H1 (cell line): ENCODE measurements around the gene KIF2B. TPM values are rescaled to one million over a fixed set of nuclear protein-coding genes. Genes with fewer than 3 reads are reported as not detected.

Experiments used
- CTCF ChIA-PET: fragments of 300-600 bp; sonication (Branson Sonifier 250); formaldehyde crosslinking; loops from one replicate; lab custom pipeline; 2021; ENCODE audit not compliant: partially characterized antibody; lab: Charles Lee
- POLR2A ChIA-PET: fragments of 300-600 bp; sonication (Branson Sonifier 250); formaldehyde crosslinking; loops from one replicate; lab custom pipeline; 2021; ENCODE audit warnings: inconsistent platforms; ENCODE audit not compliant: partially characterized antibody; lab: Charles Lee
- DNase-seq, 2 experiments: peaks; one replicate each; pipeline versions ENCODE4 v3.0.0 to v3.0.0-alpha.2; 2010 to 2022; ENCODE audit warnings: low spot score in 2 of 2, low read depth in 1 of 2, mixed read lengths in 1 of 2
- FAIRE-seq: peaks from 2 replicates; lab custom pipeline; 2011; peaks lifted over from hg19 to GRCh38; lab: Jason Lieb, UNC
- H2AFZ ChIP-seq: 2 replicates; pipeline ENCODE4 v1.8.1; 2012; ENCODE audit warnings: low read length, inconsistent platforms
- H2AK5ac ChIP-seq: 2 replicates; pipeline ENCODE4 v1.6.1; 2013; ENCODE audit warnings: low read depth, low read length
- H2BK120ac ChIP-seq: replicated peaks from 2 replicates; pipeline ENCODE3; 2013; ENCODE audit warnings: low read depth, low read length, inconsistent platforms
- H2BK12ac ChIP-seq: 2 replicates; pipeline ENCODE4 v1.6.1; 2013; ENCODE audit warnings: low read depth, low read length
- H2BK15ac ChIP-seq: 2 replicates; pipeline ENCODE4 v1.6.1; 2013; ENCODE audit warnings: low read length
- H2BK20ac ChIP-seq: 2 replicates; pipeline ENCODE4 v1.6.1; 2013; ENCODE audit warnings: low read length
- H2BK5ac ChIP-seq: 2 replicates; pipeline ENCODE4 v1.6.1; 2013; ENCODE audit warnings: low read depth, low read length
- H3K14ac ChIP-seq: 2 replicates; pipeline ENCODE4 v1.6.1; 2013; ENCODE audit warnings: inconsistent platforms; ENCODE audit not compliant: insufficient read length
- H3K18ac ChIP-seq: 2 replicates; pipeline ENCODE4 v1.6.1; 2013; ENCODE audit warnings: low read length; ENCODE audit errors: extremely low read depth
- H3K23ac ChIP-seq: 2 replicates; pipeline ENCODE4 v1.6.1; 2013; ENCODE audit warnings: inconsistent platforms; ENCODE audit not compliant: insufficient read length
- H3K23me2 ChIP-seq: 2 replicates; pipeline ENCODE4 v1.6.1; 2013; ENCODE audit warnings: low read depth, low read length
- H3K27ac ChIP-seq: 2 replicates; pipeline ENCODE4 v1.6.1; 2011; ENCODE audit warnings: low read depth, low read length, inconsistent platforms
- H3K27me3 ChIP-seq, 4 experiments: replicated peaks in 1 of 4; 1 replicate in 1 of 4; 2 replicates in 3 of 4; pipeline versions ENCODE4 v1.6.1 to v1.8.1; 2011 to 2013; ENCODE audit warnings: low read length in 3 of 4, mild to moderate bottlenecking in 3 of 4, inconsistent platforms in 2 of 4, mixed read lengths in 2 of 4, moderate library complexity in 1 of 4; ENCODE audit not compliant: control insufficient read depth in 3 of 4, insufficient read depth in 3 of 4; ENCODE audit errors: extremely low read depth in 1 of 4
- H3K36me3 ChIP-seq, 4 experiments: 2 replicates each; pipeline versions ENCODE4 v1.6.1 to v1.8.1; 2011 to 2013; ENCODE audit warnings: mild to moderate bottlenecking in 4 of 4, low read length in 3 of 4, moderate library complexity in 2 of 4, control low read depth in 1 of 4, inconsistent platforms in 1 of 4; ENCODE audit not compliant: insufficient read depth in 4 of 4, control insufficient read depth in 2 of 4
- H3K4ac ChIP-seq: replicated peaks from 2 replicates; pipeline ENCODE3; 2013; ENCODE audit warnings: low read length, low read depth, mixed read lengths, inconsistent platforms; ENCODE audit not compliant: insufficient read length
- H3K4me1 ChIP-seq, 4 experiments: replicated peaks in 1 of 4; 1 replicate in 1 of 4; 2 replicates in 3 of 4; pipeline versions ENCODE4 v1.6.1 to v1.8.1; 2011 to 2013; ENCODE audit warnings: low read length in 3 of 4, inconsistent platforms in 2 of 4, mixed read lengths in 1 of 4; ENCODE audit not compliant: insufficient read depth in 4 of 4, control insufficient read depth in 3 of 4
- H3K4me2 ChIP-seq, 2 experiments: 2 replicates each; pipeline versions ENCODE4 v1.6.1 to v1.8.1; 2011 to 2013; ENCODE audit warnings: low read depth in 2 of 2, low read length in 2 of 2, control low read depth in 1 of 2, inconsistent platforms in 1 of 2, mild to moderate bottlenecking in 1 of 2; ENCODE audit not compliant: insufficient read depth in 1 of 2
- H3K4me3 ChIP-seq, 4 experiments: fragments of 200-600, 300-600 bp in 1 of 4; sonication (generic), shearing (Covaris generic), sonication (Bioruptor Twin) in 1 of 4; 2 replicates each; pipeline versions ENCODE4 v1.5.1 to v1.8.1; 2011 to 2016; ENCODE audit warnings: low read length in 4 of 4, low read depth in 3 of 4, control low read depth in 2 of 4, inconsistent platforms in 2 of 4, mild to moderate bottlenecking in 2 of 4, mixed read lengths in 1 of 4, moderate library complexity in 1 of 4; ENCODE audit not compliant: insufficient read depth in 2 of 4; ENCODE audit errors: extremely low read depth in 1 of 4
- H3K56ac ChIP-seq: replicated peaks from 2 replicates; pipeline ENCODE3; 2013; ENCODE audit warnings: low read depth, mild to moderate bottlenecking, mixed read lengths, low read length, inconsistent platforms; ENCODE audit not compliant: insufficient read length
- H3K79me1 ChIP-seq: 2 replicates; pipeline ENCODE4 v1.6.1; 2013; ENCODE audit warnings: low read depth, low read length, control low read depth
- H3K79me2 ChIP-seq, 2 experiments: 2 replicates each; pipeline versions ENCODE4 v1.6.1 to v1.8.1; 2012 to 2013; ENCODE audit warnings: low read length in 2 of 2, mild to moderate bottlenecking in 2 of 2, inconsistent platforms in 1 of 2; ENCODE audit not compliant: insufficient read depth in 2 of 2, control insufficient read depth in 1 of 2
- H3K9ac ChIP-seq, 4 experiments: replicated peaks in 1 of 4; 1 replicate in 1 of 4; 2 replicates in 3 of 4; pipeline versions ENCODE4 v1.6.1 to v1.8.1; 2011 to 2013; ENCODE audit warnings: low read depth in 3 of 4, low read length in 3 of 4, control low read depth in 2 of 4, mild to moderate bottlenecking in 2 of 4, moderate library complexity in 2 of 4, inconsistent platforms in 1 of 4; ENCODE audit errors: extremely low read depth in 1 of 4
- H3K9me3 ChIP-seq, 2 experiments: 2 replicates each; pipeline versions ENCODE4 v1.6.1 to v1.8.1; 2012 to 2013; ENCODE audit warnings: mild to moderate bottlenecking in 2 of 2, moderate library complexity in 2 of 2, control low read depth in 1 of 2, inconsistent platforms in 1 of 2, low read depth in 1 of 2, low read length in 1 of 2, mixed read lengths in 1 of 2; ENCODE audit not compliant: insufficient read depth in 2 of 2
- H4K20me1 ChIP-seq, 2 experiments: replicated peaks in 1 of 2; 2 replicates each; pipeline versions ENCODE3 to v1.8.1; 2011 to 2013; ENCODE audit warnings: inconsistent platforms in 2 of 2, low read length in 2 of 2, mild to moderate bottlenecking in 1 of 2; ENCODE audit not compliant: insufficient read depth in 2 of 2, control insufficient read depth in 1 of 2
- H4K5ac ChIP-seq: 2 replicates; pipeline ENCODE4 v1.6.1; 2013; ENCODE audit warnings: low read length, low read depth, mixed read lengths, inconsistent platforms; ENCODE audit not compliant: insufficient read length
- H4K8ac ChIP-seq: 2 replicates; pipeline ENCODE4 v1.8.0; 2013; ENCODE audit warnings: mild to moderate bottlenecking, moderate library complexity, low read length, inconsistent platforms; ENCODE audit not compliant: insufficient read depth; ENCODE audit errors: extremely low read depth
- H4K91ac ChIP-seq: replicated peaks from 2 replicates; pipeline ENCODE3; 2013; ENCODE audit warnings: low read length, mixed read lengths, inconsistent platforms; ENCODE audit not compliant: insufficient read length
- CTBP2 ChIP-seq: IDR thresholded peaks from 2 replicates; pipeline ENCODE4 v1.7.0; 2011; ENCODE audit warnings: borderline replicate concordance, mild to moderate bottlenecking, moderate library complexity, mixed read lengths, low read length; ENCODE audit not compliant: insufficient read depth, insufficient read length
- CTCF ChIP-seq, 3 experiments: IDR thresholded peaks; 1 replicate in 2 of 3; 2 replicates in 1 of 3; pipeline versions ENCODE4 v1.5.1 to v1.6.1; 2011; ENCODE audit warnings: low read length in 3 of 3, mild to moderate bottlenecking in 3 of 3, inconsistent platforms in 2 of 3, low read depth in 1 of 3, moderate library complexity in 1 of 3; ENCODE audit not compliant: insufficient read depth in 1 of 3; ENCODE audit errors: control extremely low read depth in 1 of 3
- EP300 ChIP-seq, 2 experiments: IDR thresholded peaks; 1 replicate in 1 of 2; 2 replicates in 1 of 2; pipeline ENCODE4 v1.6.1; 2011 to 2012; ENCODE audit warnings: low read depth in 2 of 2, low read length in 2 of 2, mild to moderate bottlenecking in 2 of 2, borderline replicate concordance in 1 of 2, inconsistent platforms in 1 of 2, moderate library complexity in 1 of 2
- PHF8 ChIP-seq: fragments of 200-600 bp; sonication (generic); conservative IDR thresholded peaks from 2 replicates; pipeline ENCODE4 v1.7.1; 2012; ENCODE audit warnings: low read depth, mild to moderate bottlenecking, inconsistent platforms, low read length, moderate library complexity
- SIN3A ChIP-seq, 2 experiments: IDR thresholded peaks in 1 of 2; conservative IDR thresholded peaks in 1 of 2; 2 replicates each; pipeline ENCODE4 v1.6.1; 2011 to 2012; ENCODE audit warnings: low read length in 2 of 2, improper control_type of control experiment in 1 of 2, low read depth in 1 of 2, mild to moderate bottlenecking in 1 of 2
- TCF12 ChIP-seq: IDR thresholded peaks from 2 replicates; pipeline ENCODE4 v1.6.1; 2011; ENCODE audit warnings: low read depth, mild to moderate bottlenecking, low read length
- WGBS, 2 experiments: shearing (Covaris generic) in 1 of 2; methylation state at CpG; one replicate each; pipeline versions ENCODE4 v1.1.6 to v1.1.7; 2013 to 2015; ENCODE audit warnings: low lambda C conversion rate in 2 of 2, mixed read lengths in 2 of 2, inconsistent platforms in 1 of 2, low coverage in 1 of 2, missing lambda C conversion rate in 1 of 2; ENCODE audit not compliant: insufficient replicate concordance in 2 of 2, insufficient coverage in 1 of 2, insufficient read length in 1 of 2; ENCODE audit errors: extremely low coverage in 1 of 2, missing lambda C conversion rate in 1 of 2; 5-methylcytosine and 5-hydroxymethylcytosine counted together
- polyA plus RNA-seq, 7 experiments: library from polyadenylated mRNA; depleted of rRNA in 3 of 7; stranded (reverse) in 5 of 7; unstranded in 2 of 7; fragments of >200 nt in 5 of 7; fragments of 200-250 nt in 2 of 7; gene quantifications; 1 replicate in 5 of 7; 2 replicates in 1 of 7; 4 replicates in 1 of 7; pipeline versions ENCODE4 v1.2.1 to v1.2.3, GENCODE V29; 2011 to 2013; ENCODE audit warnings: missing spikeins in 2 of 7, mixed read lengths in 2 of 7
- total RNA-seq: library from RNA; stranded (reverse); fragmentation: NEBNext Ultra II Directional; extraction: Animal tissue kit (Norgen Biotek cat#: 25700); gene quantifications from 2 replicates; pipeline ENCODE4 v1.2.1, GENCODE V29; 2021

The KIF2B gene
- total and polyA plus RNA-seq, 2 of the 8 experiments (the other 6 are each of a cell fraction or from before 2014, with no cell fraction given) = not detected

GRCh38 chr17:53797501-53797900 lies 25.2 kb upstream of the KIF2B start:
- Histone ChIP-seq H4K91ac (no peak overlapping the region), H2AFZ (no peak overlapping the region), H3K23me2 (no peaks in the 10 kb centered on the region), H2BK120ac (no peak overlapping the region), H3K79me2 (no peaks in the 10 kb centered on the region), H2BK5ac (no peak overlapping the region), H3K4me3 (no peak overlapping the region), H2BK12ac (no peak overlapping the region), H3K79me1 (no peaks in the 10 kb centered on the region), H3K18ac (no peak overlapping the region), H2BK20ac (no peak overlapping the region), H4K5ac (no peak overlapping the region), H3K36me3 (no peaks in the 10 kb centered on the region), H3K9me3 (no peaks in the 10 kb centered on the region), H4K8ac (no peak overlapping the region), H3K14ac (no peak overlapping the region), H3K23ac (no peak overlapping the region), H2AK5ac (no peak overlapping the region), H3K27me3 (no peaks in the 10 kb centered on the region), H3K4me1 (no peaks in the 10 kb centered on the region), H3K4ac (no peak overlapping the region), H3K4me2 (no peak overlapping the region), H2BK15ac (no peak overlapping the region), H3K56ac (no peak overlapping the region), H3K9ac (no peak overlapping the region), H3K27ac (no peak overlapping the region), H4K20me1 (no peaks in the 10 kb centered on the region)
- WGBS, 2 experiments = 96% methylated on average over 4 of the region's 4 CpGs; no CpG with 5 or more reads in 1 of the 2 experiments
- ChIA-PET POLR2A (no interaction called here), CTCF (no interaction called here)
- TF ChIP-seq PHF8 = no peak
- no peak for TF ChIP-seq TCF12
- TF ChIP-seq CTBP2 = no peak
- TF ChIP-seq EP300 (IDR thresholded peaks at IDR 0.05; ENCODE audit: borderline replicate concordance in 1 of 2, low read depth in 2 of 2, low read length in 2 of 2) = no peak
- no peak for TF ChIP-seq CTCF (IDR thresholded peaks at IDR 0.05; ENCODE audit: control extremely low read depth in 1 of 3, insufficient read depth in 1 of 3, low read depth in 1 of 3, low read length in 3 of 3)
- no peak for TF ChIP-seq SIN3A (conservative IDR thresholded peaks at IDR 0.05 in 1 of 2, IDR thresholded peaks at IDR 0.05 in 1 of 2; ENCODE audit: low read depth in 1 of 2, low read length in 2 of 2)
- no peak for FAIRE-seq
- no peak for DNase-seq
